HG02588 (cell line): Measurements from ENCODE around the gene TNIK.

Experiments
- ATAC-seq: cut with Tn5 transposase; IDR thresholded peaks from one replicate; pipeline ENCODE4 v1.9.1; 2021; ENCODE audit warnings: mild to moderate bottlenecking, moderate library complexity; ENCODE audit not compliant: unreplicated experiment

The TNIK gene

DNA sequence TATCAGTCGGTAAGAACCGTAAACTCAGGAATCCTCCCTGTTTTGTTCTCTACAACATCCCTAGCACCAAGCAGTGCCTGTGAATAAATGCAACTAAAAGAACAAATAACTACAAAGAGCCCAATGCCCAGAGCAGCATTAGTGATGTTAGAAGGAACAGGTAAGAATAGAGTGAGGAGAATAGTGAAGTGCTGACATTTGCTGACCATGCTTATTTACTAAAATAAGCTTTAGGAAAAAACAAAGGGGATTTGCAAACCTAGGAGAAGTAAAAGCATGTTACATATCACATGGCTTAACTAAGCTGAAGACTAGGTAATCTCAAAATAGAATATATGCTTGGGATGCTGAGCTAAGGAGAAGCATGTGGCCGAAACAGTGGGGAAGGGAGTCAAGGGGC is 247.6 kb downstream of the TNIK start:
- no peak for ATAC-seq

DNA sequence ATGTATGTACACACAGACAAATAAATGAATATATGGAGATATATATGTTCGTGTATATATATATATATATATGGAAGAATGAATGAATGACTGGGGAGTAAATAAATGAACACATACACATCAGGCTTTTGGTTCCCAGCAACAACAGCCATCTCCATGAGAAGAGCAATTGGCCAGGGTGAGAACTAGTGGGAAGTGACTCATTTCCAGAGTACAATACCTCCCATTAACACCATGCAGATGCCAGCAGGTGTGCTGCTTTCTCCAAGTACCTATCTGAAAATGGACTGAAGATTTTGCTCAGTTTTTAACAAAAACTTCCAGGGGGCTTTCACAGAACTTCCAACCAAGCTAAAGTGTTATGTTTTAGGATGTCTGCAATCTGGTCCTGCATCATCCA is 253.9 kb downstream of the TNIK start:
- ATAC-seq = peak; percentile 55

DNA sequence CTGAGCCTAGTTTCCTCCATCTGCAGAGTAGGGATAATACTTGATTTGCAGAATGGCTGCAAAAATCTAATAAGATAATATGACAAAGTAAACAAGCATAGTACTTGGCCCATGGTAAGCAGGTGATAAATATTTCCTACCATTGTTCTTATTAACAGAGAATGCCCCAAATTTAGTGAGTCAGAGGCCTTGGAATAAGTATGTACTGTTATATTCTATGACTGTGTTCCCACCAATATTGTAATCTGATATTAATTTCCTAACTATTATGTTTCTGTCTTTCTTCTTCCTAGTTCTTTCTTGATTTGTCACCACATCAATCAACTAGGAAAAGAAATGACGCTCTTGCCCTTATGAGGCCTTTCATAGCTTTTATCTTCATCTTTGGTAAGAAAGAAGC is 255.3 kb downstream of the TNIK start:
- ATAC-seq = no peak

DNA sequence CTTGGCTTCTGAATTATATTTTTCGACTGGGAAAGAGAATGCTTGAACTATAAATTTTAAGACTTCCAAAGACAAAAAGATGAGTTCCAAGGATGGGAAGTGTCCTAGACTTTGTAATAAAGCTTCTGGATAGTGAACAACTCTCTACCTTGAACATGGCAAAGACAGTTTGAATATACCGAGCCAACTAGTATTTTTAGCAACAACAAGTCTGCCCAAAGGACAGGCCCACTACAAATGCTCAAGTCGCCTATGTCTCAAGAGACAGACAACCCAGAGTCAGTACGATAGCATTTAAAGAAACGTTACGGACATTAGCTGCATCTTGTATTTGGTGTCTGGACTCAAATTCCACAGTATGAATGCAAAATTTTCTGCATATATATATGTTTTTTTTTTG is 258.4 kb downstream of the TNIK start:
- no peak for ATAC-seq

DNA sequence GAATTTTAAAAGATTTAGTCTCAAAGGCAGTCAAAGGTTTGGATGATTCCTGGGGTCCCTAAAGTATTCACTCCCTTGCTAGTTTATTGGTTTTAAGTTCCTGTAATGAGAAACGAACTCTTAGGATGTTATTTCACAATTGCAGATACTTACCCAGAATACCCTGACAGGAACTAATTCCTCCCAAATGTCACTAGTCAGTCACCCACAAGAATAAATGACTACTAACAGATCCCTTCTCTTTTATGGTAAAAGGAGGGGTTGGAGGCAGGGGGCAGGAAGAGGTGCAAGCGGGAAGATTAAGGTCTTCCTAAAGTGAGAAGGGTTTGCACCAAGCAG is 259.5 kb downstream of the TNIK start:
- no peak for ATAC-seq

DNA sequence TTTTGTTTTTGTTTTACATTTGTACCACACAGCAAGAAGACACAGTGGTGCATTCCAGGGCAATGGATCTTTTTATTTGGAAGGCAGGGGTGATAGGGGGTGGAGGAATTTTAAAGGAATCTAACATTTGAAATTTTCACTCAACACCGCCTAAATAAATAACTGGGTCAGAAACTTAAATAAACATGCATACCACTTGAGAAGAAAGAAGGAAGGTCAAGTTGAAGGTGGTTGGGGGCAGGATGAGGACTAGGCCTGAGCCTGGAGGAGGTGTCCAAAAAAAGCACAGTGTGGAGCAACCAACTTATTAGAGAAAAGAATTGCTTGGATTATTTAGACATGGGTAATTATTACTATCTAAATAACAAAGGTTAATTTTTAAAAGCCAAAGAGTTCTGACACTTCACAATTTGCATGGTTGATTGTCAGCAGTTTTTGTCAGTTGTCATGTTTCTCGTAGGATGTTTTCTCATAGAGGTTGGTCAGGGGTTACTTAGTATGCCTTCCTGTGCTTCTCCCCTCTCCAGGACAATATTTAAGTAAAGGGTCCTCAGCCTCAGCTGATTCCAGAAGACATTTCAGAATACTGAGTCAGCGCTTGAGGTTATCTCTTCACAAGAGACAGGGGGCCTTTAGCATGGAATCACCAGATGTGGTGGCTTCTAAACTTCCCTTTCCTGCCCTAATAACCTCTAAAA is 260.0 kb downstream of the TNIK start:
- ATAC-seq = no peak

DNA sequence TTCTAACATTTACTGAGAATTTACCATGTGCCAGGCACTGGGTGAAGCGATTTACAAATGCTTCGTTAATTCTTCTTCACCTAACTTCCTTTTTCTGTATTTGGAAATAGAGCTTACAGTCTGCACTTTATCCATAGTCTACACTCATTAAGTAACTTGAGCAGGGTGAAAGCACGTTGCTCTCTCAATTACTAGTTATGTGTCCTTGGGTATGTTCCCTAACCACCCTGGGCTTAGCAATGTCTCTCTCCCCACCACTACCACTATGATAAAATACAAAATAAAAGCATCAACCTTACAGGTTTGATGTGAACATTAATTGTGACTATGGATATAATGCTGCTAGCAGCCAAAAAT is 260.8 kb downstream of the TNIK start:
- no peak for ATAC-seq

DNA sequence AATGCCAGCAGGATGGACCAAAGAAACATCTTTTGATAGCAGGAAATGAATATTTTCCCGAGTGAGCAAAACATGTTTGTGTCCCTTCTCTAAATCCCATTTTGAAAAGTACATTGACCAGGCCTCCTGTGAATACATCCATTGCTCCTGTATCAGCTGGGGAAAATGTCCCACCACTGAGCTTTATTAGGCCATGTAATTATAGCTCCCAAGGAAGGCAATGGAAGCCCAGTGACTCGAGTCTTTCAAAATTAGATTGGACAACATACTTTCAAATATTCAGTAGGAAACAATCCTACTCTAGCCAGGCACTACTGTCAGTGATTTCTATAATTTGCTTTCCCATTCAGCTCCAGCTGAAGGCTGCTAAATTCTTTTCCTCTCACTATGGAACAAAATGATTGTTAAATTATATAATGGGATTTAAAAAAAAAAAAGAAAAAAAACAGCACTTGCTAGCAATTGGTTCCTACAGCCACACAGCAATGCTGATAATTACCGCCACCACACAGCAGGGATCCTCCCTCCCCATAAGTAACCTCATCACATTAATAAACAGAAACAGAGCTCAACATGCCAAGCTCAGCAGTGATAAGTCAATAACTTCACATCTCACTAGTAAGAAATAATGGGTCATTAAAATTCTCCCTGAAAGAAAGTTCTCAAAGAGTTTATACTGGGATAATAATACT is 261.3 kb downstream of the TNIK start:
- no peak for ATAC-seq

DNA sequence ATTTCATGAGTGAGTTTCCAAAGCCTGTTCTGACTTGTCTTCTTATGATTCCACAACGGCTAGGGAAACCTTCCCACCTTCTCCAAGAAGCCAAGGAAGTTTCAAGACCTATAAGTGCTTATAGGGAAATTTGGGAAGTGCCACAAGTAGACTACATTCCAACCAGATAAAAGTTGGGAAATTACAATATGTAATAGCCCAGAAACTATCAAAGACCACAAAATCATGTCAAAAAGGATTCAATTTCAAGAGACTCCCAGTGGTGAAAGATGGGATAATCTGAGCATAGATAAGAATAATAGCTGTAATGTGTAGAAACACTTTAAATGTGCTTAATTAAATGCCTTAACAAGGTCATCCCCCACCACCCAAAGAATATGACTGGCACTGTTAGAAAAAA is 264.5 kb downstream of the TNIK start:
- no peak for ATAC-seq

DNA sequence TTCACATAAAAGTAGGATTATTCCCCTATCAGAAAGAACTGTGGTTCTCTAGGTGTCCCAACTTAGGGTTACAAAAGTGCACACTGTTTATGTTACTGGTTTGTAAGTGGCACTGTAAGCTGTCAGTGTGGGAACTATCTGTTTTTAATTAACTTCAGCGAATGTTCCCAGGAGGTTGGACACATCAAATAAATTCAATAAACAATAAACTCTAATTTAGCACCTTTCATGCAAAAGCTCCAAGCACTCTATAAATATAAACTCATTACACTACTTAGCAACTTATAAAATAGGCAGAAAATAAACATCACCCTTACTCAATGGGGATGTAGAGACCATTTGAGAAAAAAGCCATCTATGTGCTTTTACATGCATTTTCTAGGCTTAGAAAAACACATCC is 265.2 kb downstream of the TNIK start:
- no peak for ATAC-seq

DNA sequence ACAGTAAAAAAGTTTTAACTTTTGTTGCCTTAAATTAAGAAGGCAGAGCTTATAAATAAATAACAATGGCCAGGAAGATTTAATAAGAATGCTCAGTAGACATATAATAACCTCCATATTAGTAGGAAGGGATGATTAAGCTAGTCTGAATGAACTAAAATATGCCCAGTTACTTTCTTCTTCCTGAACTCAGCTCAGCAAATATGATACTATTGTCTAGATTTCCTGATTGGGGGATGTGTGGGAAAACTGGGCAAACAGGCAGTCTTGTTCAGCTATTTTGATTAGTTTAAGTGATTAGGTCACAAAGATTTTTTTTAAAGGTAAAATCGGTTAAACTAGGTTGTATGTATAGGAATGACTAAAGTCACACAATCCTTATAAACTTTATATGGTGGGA is 266.5 kb downstream of the TNIK start:
- no peak for ATAC-seq

DNA sequence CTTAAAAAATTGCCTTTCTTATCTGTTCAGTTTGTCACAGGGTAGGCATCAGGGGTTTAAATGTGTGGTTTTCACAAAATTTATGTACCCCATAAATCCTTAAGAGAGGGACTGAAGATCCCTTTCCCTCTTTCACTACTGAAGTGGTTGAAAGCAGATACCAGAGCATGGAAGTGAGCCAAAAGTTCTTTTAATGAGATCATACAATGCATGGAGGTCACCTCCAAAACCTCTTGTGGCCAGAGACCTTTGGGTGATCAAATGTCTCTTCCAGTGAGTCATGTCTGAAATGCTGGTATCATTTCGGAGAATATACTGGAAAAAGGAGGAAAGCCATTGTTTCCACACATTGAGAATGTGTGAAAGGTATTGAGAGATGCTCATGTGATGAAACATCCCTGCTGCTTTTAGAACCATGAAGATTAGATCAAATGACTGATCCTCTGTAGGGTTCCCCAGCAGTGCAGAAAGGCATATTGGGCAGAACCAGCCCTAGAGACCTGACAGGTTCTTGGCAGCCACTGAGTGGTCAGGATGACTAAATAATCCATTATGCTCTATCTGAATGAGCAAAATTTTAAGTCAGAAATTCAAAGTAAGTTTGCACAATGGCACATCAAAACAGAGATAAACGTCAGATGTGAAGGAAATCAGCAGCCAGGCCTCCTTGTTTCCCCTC is 267.9 kb downstream of the TNIK start:
- no peak for ATAC-seq

DNA sequence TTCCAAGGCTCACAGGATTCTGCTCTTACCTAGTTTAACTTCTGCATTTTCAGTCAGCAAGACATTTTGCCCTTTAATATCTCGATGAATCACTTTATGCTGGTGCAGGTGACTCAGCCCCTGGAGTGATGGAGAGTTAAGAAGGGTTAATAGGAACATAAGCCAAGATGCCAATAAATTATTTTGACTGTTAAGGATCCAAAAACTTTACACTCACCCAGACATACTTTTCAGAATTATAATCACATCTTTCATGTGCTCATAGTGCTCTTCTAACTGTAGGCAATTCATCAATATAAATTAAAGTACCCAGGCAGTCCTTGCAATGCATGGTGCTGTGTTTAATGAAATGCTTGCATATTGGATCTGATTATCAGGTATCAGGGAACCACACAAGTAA is 269.5 kb downstream of the TNIK start:
- no peak for ATAC-seq

DNA sequence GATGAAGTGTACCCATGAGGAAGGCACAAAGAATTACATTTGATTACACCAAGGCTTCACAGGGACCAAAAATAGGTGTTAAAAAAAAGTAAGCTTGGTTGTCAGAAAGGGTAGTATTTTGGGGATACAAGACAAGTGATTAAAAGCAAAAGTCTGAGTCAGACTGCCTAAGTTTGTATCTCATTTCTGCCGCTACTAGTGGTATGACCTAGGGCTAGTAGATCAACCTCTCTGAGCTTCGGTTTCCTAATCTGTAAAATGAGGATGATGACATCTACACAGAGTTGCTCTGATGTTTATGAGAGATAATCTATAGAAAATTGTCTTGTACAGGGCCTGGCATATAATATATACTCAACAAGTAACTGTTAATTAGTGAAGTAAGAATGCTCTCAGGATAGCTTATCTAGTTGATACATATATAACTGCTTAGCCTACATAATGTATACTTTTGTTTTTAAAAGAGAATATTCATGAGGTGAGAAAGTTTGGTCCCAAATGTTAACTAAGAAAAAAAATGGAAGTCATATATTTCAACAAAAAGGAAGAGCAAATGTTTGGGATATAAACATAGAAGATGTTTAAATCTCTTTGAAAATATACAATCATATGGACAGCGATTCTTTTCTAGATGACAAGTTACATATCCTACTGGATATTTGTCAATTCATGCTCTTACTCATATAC is 270.7 kb downstream of the TNIK start:
- peak; percentile 63 for ATAC-seq

DNA sequence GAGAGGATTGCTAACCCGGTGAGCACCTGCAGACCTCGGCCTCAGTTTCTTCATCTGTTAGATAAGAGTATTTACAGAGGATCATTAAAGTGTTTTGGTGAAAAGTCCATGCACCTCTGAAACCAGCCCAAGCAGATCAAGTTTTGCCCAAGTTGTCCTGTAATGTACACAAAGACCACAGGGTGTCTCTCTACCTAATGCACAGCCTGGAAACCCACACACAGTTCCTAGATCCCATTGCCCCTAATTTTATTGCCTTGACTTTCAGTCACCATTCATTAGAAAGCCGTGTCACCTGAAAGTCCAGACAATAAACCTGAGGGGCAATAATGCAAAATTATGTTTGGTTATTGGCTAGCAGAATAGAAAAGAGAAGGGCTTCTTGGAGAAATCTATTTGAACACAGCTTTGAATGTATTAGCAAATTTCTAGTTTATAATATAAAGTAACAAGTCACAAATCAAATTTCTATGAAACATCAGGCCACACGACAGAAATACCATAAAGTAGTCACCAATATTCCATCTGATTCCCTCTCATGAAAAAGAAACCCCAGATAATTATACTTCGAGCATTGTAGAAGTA is 272.4 kb downstream of the TNIK start:
- ATAC-seq = no peak

DNA sequence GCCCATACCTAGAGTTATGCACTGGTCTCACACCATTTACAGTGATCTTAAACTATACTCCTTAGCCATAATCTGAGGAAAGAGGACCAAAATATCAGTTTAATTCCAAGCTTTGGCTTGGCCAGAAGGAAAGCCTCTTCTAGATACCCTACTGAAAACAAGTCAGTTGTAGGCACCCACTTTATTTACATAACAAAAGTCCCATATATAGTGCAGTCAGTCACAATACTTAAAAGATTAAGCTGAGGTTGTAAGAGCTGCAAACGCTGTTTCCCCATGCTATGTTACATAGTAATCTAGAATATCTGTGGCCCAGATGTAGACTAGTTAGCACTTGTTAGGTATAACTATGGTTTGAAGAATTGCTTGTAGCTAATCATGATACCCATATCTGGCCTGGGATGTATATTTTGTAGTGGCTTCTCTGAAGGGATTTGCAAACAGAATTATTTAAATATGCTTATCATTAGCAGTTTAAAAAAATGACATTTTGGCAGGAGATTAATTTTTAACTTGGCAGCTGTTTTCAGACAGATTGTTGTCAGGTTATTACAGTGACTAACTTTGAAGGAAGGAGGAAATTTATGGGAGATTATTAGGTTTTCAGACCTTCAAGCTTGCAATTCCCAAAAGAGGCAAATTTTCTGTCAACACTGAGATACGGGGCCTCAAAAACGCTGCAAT is 273.2 kb downstream of the TNIK start:
- no peak for ATAC-seq

DNA sequence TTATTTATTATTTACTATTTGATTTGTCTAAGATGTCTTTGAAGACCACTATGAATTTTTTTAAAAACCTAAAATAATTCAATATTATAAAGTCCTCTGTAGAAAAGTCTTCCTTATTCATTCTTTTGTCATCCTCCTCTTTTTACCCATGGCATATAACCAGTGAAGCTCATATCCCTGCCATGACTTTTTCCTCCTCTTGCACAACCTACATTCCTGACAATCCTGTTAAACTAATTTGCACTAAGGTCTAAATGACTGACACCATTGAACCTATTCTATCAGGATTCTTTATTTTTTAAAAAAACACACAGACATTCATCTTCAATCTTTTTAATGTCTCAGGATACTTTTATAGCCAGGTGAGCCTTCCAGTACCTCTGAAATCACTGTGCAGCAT is 273.8 kb downstream of the TNIK start:
- ATAC-seq = no peak

DNA sequence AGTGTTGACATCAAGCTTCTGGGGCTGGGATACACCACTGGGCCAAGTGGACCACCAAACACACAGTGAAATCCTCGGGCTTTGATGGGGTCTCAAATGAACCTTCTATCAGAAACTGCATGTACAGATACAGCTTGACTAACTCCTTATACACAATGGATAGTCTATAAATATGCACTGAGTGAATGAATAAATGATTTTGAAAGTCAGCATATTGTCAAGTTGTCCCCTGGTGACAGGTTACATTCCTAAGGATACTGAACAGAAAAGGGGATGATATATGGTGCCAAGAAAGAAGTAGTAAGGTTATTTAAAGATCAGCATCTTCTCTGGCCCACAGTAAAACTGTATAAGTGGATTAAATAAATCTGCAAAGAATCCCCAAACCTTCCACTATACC is 274.2 kb downstream of the TNIK start:
- ATAC-seq = no peak

DNA sequence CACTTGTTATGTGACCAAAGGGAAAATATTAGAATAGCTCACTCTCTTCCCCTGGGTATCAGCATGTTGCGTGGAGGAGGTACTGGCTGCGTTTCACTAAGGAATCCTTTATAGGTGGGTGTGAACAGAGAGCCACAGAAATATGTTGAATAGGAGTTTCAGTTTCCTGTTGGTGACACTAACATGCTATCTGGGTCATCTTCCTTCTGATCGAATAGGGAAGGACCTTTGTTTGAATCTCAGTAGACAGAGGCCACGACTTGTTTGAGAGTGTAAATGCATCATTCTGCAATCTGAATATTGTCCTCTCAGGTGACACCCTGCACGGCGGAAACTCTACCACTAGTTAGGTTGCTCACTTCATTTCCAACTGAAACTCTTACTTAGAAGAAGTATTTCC is 275.8 kb downstream of the TNIK start:
- ATAC-seq = peak; percentile 69

DNA sequence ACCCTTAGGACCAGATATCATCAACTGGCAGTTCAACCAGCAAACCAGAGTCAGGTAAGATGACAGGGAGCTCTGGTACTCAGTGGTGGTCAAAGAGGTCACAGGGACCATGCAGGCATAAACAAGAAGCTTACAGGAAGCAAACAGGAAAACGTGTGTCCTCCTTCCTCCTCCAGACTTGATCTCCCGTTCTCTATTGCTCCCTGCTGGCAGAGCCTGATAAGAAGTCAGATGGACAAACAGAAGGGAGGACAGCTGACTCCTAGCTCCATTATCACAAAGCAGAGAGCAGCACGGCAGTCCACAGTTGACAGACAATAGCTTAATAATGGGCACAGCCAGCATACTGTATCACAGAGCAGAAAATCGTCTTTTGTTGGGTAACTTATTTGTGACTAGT is 277.2 kb downstream of the TNIK start:
- no peak for ATAC-seq
